ENCODE measurements around the gene SIRT2.
"Not testable (repeated sequence)": the region's sequence is repeated elsewhere in the genome, so short reads cannot be mapped to it uniquely, and the experiment has no call there.

DNA sequence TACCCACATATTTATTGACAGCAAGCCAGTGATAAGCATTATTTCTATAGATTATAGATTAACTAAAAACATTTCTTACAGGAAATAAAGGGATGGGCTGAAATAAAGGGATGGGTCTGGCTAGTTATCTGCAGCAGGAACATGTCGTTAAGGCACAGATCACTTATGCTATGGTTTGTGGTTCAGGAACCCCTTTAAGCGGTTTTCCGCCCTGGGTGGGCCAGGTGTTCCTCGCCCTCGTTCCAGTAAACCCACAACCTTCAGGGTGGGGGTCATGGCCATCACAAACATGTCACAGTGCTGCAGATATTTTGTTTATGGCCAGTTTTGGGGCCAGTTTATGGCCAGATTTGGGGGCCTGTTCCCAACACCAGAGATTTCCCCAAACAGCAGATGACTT is 42.0 kb upstream of the SIRT2 start:
- TF ChIP-seq, protein P1, sequence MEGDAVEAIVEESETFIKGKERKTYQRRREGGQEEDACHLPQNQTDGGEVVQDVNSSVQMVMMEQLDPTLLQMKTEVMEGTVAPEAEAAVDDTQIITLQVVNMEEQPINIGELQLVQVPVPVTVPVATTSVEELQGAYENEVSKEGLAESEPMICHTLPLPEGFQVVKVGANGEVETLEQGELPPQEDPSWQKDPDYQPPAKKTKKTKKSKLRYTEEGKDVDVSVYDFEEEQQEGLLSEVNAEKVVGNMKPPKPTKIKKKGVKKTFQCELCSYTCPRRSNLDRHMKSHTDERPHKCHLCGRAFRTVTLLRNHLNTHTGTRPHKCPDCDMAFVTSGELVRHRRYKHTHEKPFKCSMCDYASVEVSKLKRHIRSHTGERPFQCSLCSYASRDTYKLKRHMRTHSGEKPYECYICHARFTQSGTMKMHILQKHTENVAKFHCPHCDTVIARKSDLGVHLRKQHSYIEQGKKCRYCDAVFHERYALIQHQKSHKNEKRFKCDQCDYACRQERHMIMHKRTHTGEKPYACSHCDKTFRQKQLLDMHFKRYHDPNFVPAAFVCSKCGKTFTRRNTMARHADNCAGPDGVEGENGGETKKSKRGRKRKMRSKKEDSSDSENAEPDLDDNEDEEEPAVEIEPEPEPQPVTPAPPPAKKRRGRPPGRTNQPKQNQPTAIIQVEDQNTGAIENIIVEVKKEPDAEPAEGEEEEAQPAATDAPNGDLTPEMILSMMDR (IDR thresholded peaks at IDR 0.05; ENCODE audit: insufficient read depth, low read length, poor library complexity, severe bottlenecking), result not testable (repeated sequence)
- TF ChIP-seq EZH2phosphoT487 (conservative IDR thresholded peaks at IDR 0.05; ENCODE audit: low read length), result not testable (repeated sequence)
